ENCODE measurements around the gene TRIB2.

The TRIB2 gene

GRCh38 chr2:12778811-12779579, 62.3 kb downstream of the TRIB2 start:
- no peak for DNase-seq (ENCODE audit: low read depth)

GRCh38 chr2:12781329-12781728, 64.6 kb downstream of the TRIB2 start:
- no peak for DNase-seq (ENCODE audit: low read depth)

GRCh38 chr2:12787891-12788801, 71.4 kb downstream of the TRIB2 start:
- DNase-seq (ENCODE audit: low read depth): no peak

GRCh38 chr2:12791906-12792305, 75.2 kb downstream of the TRIB2 start:
- DNase-seq (ENCODE audit: low read depth): no peak

Data from stimulated activated CD4-positive, alpha-beta T cell treated with anti-CD3 and anti-CD28 coated beads, Interleukin-2, amount 100 ng/mL, for 4 hours (primary cell).